Measurements from ENCODE around the gene MINDY3. TPM values are rescaled to one million over a fixed set of nuclear protein-coding genes. Genes with fewer than 3 reads are reported as not detected.

Gene MINDY3
- total and polyA plus RNA-seq, 2 donors (not counting 1 experiment from before 2014, with no cell fraction given): 11.6 to 29.3 TPM

GRCh38 chr10:15863733-15864132 lies 3.4 kb upstream of the MINDY3 start:
- ChIA-PET POLR2A (no interaction called here), CTCF (no interaction called here)
- no peak for ATAC-seq (ENCODE audit: low read depth)
- peaks cover 18% of the 10 kb centered on the region for H3K4me1 Mint-ChIP-seq
- TF ChIP-seq EZH2 (IDR thresholded peaks at IDR 0.05; ENCODE audit: borderline replicate concordance, insufficient read depth, low read depth, low read length, poor library complexity, severe bottlenecking) (no peak), CTCF (IDR thresholded peaks at IDR 0.05) (no peak)
- H3K4me3 Mint-ChIP-seq: no peak overlapping the region
- Histone ChIP-seq H3K27ac (ENCODE audit: low read length in 2 of 2) (no peak overlapping the region), H3K4me1 (ENCODE audit: control insufficient read depth in 2 of 2, insufficient read depth in 2 of 2, low read length in 2 of 2) (peaks cover 13 to 18% of the 10 kb centered on the region in 2 donors), H4K20me1 (ENCODE audit: control insufficient read depth, insufficient read depth, low read length, poor library complexity, severe bottlenecking) (no peaks in the 10 kb centered on the region), H3K4me3 (ENCODE audit: control extremely low read depth in 1 of 5, extremely low read depth in 1 of 5, insufficient read depth in 1 of 5, low read depth in 2 of 5, low read length in 4 of 5) (no peak overlapping the region), H3K9ac (ENCODE audit: low read length) (no peak overlapping the region), H2AFZ (ENCODE audit: insufficient read depth, low read depth, low read length, poor library complexity, severe bottlenecking) (no peak overlapping the region), H3K79me2 (ENCODE audit: control insufficient read depth, insufficient read depth, low read length) (peaks cover 20% of the 10 kb centered on the region), H3K27me3 (replicated peaks in 1 of 4; ENCODE audit: control extremely low read depth in 1 of 4, control insufficient read depth in 3 of 4, insufficient read depth in 4 of 4, low read length in 3 of 4) (peaks cover 0 to 24% (median 10%) of the 10 kb centered on the region in 4 experiments), H3K36me3 (replicated peaks in 1 of 2; ENCODE audit: control extremely low read depth in 1 of 2, control insufficient read depth in 1 of 2, extremely low read depth in 1 of 2, insufficient read depth in 2 of 2, low read length in 1 of 2) (no peaks in the 10 kb centered on the region), H3K9me3 (ENCODE audit: control extremely low read depth in 1 of 3, control insufficient read depth in 2 of 3, insufficient read depth in 1 of 3, low read length in 2 of 3) (peaks cover 0 to 9% (median 5%) of the 10 kb centered on the region in 3 donors), H3K4me2 (replicated peaks; ENCODE audit: low read depth, low read length, poor library complexity, severe bottlenecking) (no peak overlapping the region)
- intact Hi-C loops (cut with micrococcal nuclease): no loop called here
- peaks cover 52% of the 10 kb centered on the region for H3K27me3 Mint-ChIP-seq
- no peaks in the 10 kb centered on the region for H3K9me3 Mint-ChIP-seq (ENCODE audit: insufficient read depth)
- no peak for DNase-seq
- no peak overlapping the region for H3K27ac Mint-ChIP-seq

GRCh38 chr10:15863323-15863722 lies 3.0 kb upstream of the MINDY3 start:
- H3K79me2 ChIP-seq (ENCODE audit: control insufficient read depth, insufficient read depth, low read length): peaks cover 24% of the 10 kb centered on the region
- ChIA-PET POLR2A (no interaction called here), CTCF (no interaction called here)
- peaks cover 0 to 9% (median 4%) of the 10 kb centered on the region in 3 donors for H3K9me3 ChIP-seq (ENCODE audit: control extremely low read depth in 1 of 3, control insufficient read depth in 2 of 3, insufficient read depth in 1 of 3, low read length in 2 of 3)
- H2AFZ ChIP-seq (ENCODE audit: insufficient read depth, low read depth, low read length, poor library complexity, severe bottlenecking): no peak overlapping the region
- no peaks in the 10 kb centered on the region for H4K20me1 ChIP-seq (ENCODE audit: control insufficient read depth, insufficient read depth, low read length, poor library complexity, severe bottlenecking)
- H3K27me3 ChIP-seq (replicated peaks in 1 of 4; ENCODE audit: control extremely low read depth in 1 of 4, control insufficient read depth in 3 of 4, insufficient read depth in 4 of 4, low read length in 3 of 4): peaks cover 0 to 24% (median 10%) of the 10 kb centered on the region in 4 experiments
- H3K4me2 ChIP-seq (replicated peaks; ENCODE audit: low read depth, low read length, poor library complexity, severe bottlenecking): no peak overlapping the region
- intact Hi-C loops (cut with micrococcal nuclease): no loop called here
- no peak overlapping the region for H3K27ac Mint-ChIP-seq
- ATAC-seq (ENCODE audit: low read depth) (no peak), DNase-seq (no peak)
- H3K4me3 ChIP-seq (ENCODE audit: control extremely low read depth in 1 of 5, extremely low read depth in 1 of 5, insufficient read depth in 1 of 5, low read depth in 2 of 5, low read length in 4 of 5): no peak overlapping the region
- peaks cover 22% of the 10 kb centered on the region for H3K4me1 Mint-ChIP-seq
- TF ChIP-seq CTCF (IDR thresholded peaks at IDR 0.05) (no peak), EZH2 (IDR thresholded peaks at IDR 0.05; ENCODE audit: borderline replicate concordance, insufficient read depth, low read depth, low read length, poor library complexity, severe bottlenecking) (no peak)
- no peaks in the 10 kb centered on the region for H3K36me3 ChIP-seq (replicated peaks in 1 of 2; ENCODE audit: control extremely low read depth in 1 of 2, control insufficient read depth in 1 of 2, extremely low read depth in 1 of 2, insufficient read depth in 2 of 2, low read length in 1 of 2)
- no peak overlapping the region for H3K4me3 Mint-ChIP-seq
- peaks cover 18% of the 10 kb centered on the region in 2 donors for H3K4me1 ChIP-seq (ENCODE audit: control insufficient read depth in 2 of 2, insufficient read depth in 2 of 2, low read length in 2 of 2)
- H3K27me3 Mint-ChIP-seq: peaks cover 49% of the 10 kb centered on the region
- no peak overlapping the region for H3K27ac ChIP-seq (ENCODE audit: low read length in 2 of 2)
- H3K9ac ChIP-seq (ENCODE audit: low read length): no peak overlapping the region
- no CpG with 5 or more reads among the region's 1 CpG for WGBS (ENCODE audit: insufficient coverage)
- no peaks in the 10 kb centered on the region for H3K9me3 Mint-ChIP-seq (ENCODE audit: insufficient read depth)
